Smooth muscle cell (in vitro differentiated cells): Measurements from ENCODE around the gene CADPS2. TPM values are rescaled to one million over a fixed set of nuclear protein-coding genes. Genes with fewer than 3 reads are reported as not detected.
"Not testable (repeated sequence)": the region's sequence is repeated elsewhere in the genome, so short reads cannot be mapped to it uniquely, and the experiment has no call there.

Experiments
- DNase-seq: peaks from one replicate; lab custom pipeline; 2025; ENCODE audit not compliant: unreplicated experiment; lab: John Stamatoyannopoulos, UW
- H2AFZ ChIP-seq: fragments of 200-600 bp; sonication (generic); 2 replicates; pipeline ENCODE4 v1.6.0; 2016; ENCODE audit warnings: antibody characterized with exemption, low read depth, mild to moderate bottlenecking
- H3F3A ChIP-seq: fragments of 200-600 bp; sonication (generic); 2 replicates; pipeline ENCODE4 v1.6.0; 2017; ENCODE audit warnings: antibody characterized with exemption, low read depth
- H3K27ac ChIP-seq: fragments of 200-600 bp; sonication (generic); 2 replicates; pipeline ENCODE4 v1.5.1; 2016; ENCODE audit warnings: low read depth, mild to moderate bottlenecking
- H3K27me3 ChIP-seq: fragments of 200-600 bp; sonication (generic); 2 replicates; pipeline ENCODE4 v1.6.1; 2016; ENCODE audit warnings: low read depth, mild to moderate bottlenecking
- H3K36me3 ChIP-seq: fragments of 200-600 bp; sonication (generic); 2 replicates; pipeline ENCODE4 v1.5.1; 2016; ENCODE audit warnings: low read depth
- H3K4me1 ChIP-seq: fragments of 200-600 bp; sonication (generic); 2 replicates; pipeline ENCODE4 v1.5.1; 2016; ENCODE audit warnings: low read depth
- H3K4me2 ChIP-seq: fragments of 200-600 bp; sonication (generic); 2 replicates; pipeline ENCODE4 v1.6.0; 2016; ENCODE audit warnings: mild to moderate bottlenecking
- H3K4me3 ChIP-seq: fragments of 200-600 bp; sonication (generic); 2 replicates; pipeline ENCODE4 v1.5.1; 2016; ENCODE audit warnings: mild to moderate bottlenecking
- H3K79me2 ChIP-seq: fragments of 200-600 bp; sonication (generic); 2 replicates; pipeline ENCODE4 v1.6.0; 2016; ENCODE audit warnings: low read depth, mild to moderate bottlenecking
- H3K9ac ChIP-seq: fragments of 200-600 bp; sonication (generic); 2 replicates; pipeline ENCODE4 v1.6.0; 2016; ENCODE audit warnings: low read depth
- H3K9me3 ChIP-seq: fragments of 200-600 bp; sonication (generic); replicated peaks from 2 replicates; pipeline ENCODE4 v1.5.1; 2016; ENCODE audit warnings: low read depth
- H4K20me1 ChIP-seq: fragments of 200-600 bp; sonication (generic); 2 replicates; pipeline ENCODE4 v1.6.0; 2016; ENCODE audit warnings: low read depth
- WGBS: methylation state at CpG from one replicate; pipeline ENCODE4 v1.1.7; 2016; ENCODE audit warnings: low lambda C conversion rate; 5-methylcytosine and 5-hydroxymethylcytosine counted together
- polyA plus RNA-seq: library from polyadenylated mRNA; unstranded; fragments of >200 nt; fragmentation: Nextera tagmentation; extraction: Ambion mirVana; gene quantifications from 2 replicates; pipeline ENCODE4 v1.2.1, GENCODE V29; 2016
- total RNA-seq: library from RNA; depleted of rRNA; stranded (reverse); fragments of >200 nt; gene quantifications from 2 replicates; pipeline ENCODE4 v1.2.3, GENCODE V29; 2014
- TF ChIP-seq, protein P1 (sequence below): fragments of 200-600 bp; sonication (generic); IDR thresholded peaks from 2 replicates; pipeline ENCODE4 v1.5.1; 2017; ENCODE audit warnings: borderline replicate concordance, mild to moderate bottlenecking, antibody characterized with exemption; ENCODE audit not compliant: insufficient read depth, poor library complexity, severe bottlenecking

Gene CADPS2
- total and polyA plus RNA-seq, 2 experiments from 2014 or later, result 8.5 to 15.6 TPM

DNA sequence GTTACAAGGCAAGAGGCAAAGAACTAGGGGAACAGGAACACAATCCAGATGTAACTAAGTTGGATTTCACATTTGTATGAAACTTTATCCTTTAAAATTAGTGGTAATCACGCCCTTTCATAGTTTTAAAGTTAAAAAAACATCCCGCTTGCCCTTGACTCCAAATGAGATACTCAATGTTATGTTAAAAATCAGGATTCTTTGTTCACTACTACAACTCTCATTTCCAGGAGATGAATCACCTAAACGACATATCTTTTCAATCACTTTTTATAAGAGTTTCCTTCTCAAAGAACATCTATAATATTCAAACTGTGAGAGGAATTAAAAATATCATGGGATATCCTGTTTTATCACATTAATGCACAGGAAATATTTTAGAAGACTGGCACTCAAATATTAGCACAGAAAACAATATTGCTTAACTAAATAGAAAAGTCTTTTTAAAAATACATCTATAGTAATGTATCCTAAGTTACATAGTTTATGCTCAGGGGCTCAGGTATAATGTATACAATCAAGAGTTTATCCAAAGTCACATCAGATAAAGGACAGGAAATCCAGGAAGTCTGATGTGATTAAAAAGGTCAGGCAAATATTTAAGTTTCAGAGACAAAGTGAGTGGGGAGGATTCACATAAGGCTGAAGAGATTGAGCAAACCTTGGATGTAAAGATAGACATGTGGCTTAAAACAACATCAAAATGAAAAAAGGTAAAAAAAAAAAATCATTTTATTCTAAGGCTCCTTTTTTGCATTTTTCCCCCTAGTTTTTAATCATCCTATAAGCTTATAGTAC lies 41.9 kb downstream of the CADPS2 start:
- WGBS, result 86% methylated on average over 3 of the region's 3 CpGs
- Histone ChIP-seq H3K4me2 (no peak overlapping the region), H2AFZ (no peak overlapping the region), H3K27ac (no peak overlapping the region), H3F3A (no peaks in the 10 kb centered on the region), H3K9me3 (no peaks in the 10 kb centered on the region), H4K20me1 (no peaks in the 10 kb centered on the region), H3K4me1 (peaks cover 4% of the 10 kb centered on the region), H3K9ac (no peak overlapping the region), H3K79me2 (no peaks in the 10 kb centered on the region), H3K4me3 (no peak overlapping the region), H3K27me3 (no peaks in the 10 kb centered on the region), H3K36me3 (no peaks in the 10 kb centered on the region)
- no peak for DNase-seq
- TF ChIP-seq, protein P1, sequence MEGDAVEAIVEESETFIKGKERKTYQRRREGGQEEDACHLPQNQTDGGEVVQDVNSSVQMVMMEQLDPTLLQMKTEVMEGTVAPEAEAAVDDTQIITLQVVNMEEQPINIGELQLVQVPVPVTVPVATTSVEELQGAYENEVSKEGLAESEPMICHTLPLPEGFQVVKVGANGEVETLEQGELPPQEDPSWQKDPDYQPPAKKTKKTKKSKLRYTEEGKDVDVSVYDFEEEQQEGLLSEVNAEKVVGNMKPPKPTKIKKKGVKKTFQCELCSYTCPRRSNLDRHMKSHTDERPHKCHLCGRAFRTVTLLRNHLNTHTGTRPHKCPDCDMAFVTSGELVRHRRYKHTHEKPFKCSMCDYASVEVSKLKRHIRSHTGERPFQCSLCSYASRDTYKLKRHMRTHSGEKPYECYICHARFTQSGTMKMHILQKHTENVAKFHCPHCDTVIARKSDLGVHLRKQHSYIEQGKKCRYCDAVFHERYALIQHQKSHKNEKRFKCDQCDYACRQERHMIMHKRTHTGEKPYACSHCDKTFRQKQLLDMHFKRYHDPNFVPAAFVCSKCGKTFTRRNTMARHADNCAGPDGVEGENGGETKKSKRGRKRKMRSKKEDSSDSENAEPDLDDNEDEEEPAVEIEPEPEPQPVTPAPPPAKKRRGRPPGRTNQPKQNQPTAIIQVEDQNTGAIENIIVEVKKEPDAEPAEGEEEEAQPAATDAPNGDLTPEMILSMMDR, result no peak

DNA sequence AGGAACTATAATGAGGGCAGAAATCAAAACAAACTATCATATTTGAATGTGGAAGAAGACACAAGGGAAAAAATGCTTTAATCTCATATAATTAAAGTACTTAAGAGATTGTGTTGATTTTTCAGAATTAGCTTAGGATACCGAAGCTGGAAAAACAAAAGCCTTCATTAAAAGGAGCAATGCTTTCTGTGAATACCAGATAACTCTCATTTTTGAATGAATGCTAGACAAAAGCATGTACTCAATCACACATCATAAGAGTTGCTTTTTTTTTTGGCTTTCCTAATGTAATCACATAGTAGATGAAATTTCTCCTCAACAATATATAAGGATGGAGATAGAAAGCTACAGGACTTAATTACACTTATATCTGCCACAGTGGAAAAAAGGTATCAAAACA lies 43.3 kb downstream of the CADPS2 start:
- Histone ChIP-seq H3K9me3 (no peaks in the 10 kb centered on the region), H3K9ac (no peak overlapping the region), H3K4me3 (no peak overlapping the region), H3F3A (no peaks in the 10 kb centered on the region), H3K4me1 (peaks cover 3% of the 10 kb centered on the region), H3K79me2 (no peaks in the 10 kb centered on the region), H3K4me2 (no peak overlapping the region), H4K20me1 (no peaks in the 10 kb centered on the region), H3K27ac (no peak overlapping the region), H3K36me3 (no peaks in the 10 kb centered on the region), H3K27me3 (no peaks in the 10 kb centered on the region), H2AFZ (no peak overlapping the region)
- DNase-seq, result no peak
- 93% methylated on average over 1 of the region's 1 CpG for WGBS
- TF ChIP-seq, protein P1, result no peak

DNA sequence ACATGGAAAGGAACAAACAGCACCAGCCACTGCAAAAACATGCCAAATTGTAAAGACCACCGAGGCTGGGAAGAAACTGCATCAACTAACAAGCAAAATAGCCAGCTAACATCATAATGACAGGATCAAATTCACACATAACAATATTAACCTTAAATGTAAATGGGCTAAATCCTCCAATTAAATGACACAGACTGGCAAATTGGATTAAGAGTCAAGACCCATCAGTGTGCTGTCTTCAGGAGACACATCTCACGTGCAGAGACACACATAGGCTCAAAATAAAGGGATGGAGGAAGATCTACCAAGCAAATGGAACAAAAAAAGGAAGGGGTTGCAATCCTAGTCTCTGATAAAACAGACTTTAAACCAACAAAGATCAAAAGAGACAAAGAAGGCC lies 50.0 kb downstream of the CADPS2 start:
- not testable (repeated sequence) for H3K27me3 ChIP-seq, H3K4me2 ChIP-seq, H3K27ac ChIP-seq, H3K9me3 ChIP-seq, H3K4me1 ChIP-seq, H2AFZ ChIP-seq, DNase-seq, H3K36me3 ChIP-seq, H4K20me1 ChIP-seq, H3F3A ChIP-seq, H3K79me2 ChIP-seq, H3K4me3 ChIP-seq, H3K9ac ChIP-seq
- WGBS, result 94% methylated on average over 2 of the region's 2 CpGs

DNA sequence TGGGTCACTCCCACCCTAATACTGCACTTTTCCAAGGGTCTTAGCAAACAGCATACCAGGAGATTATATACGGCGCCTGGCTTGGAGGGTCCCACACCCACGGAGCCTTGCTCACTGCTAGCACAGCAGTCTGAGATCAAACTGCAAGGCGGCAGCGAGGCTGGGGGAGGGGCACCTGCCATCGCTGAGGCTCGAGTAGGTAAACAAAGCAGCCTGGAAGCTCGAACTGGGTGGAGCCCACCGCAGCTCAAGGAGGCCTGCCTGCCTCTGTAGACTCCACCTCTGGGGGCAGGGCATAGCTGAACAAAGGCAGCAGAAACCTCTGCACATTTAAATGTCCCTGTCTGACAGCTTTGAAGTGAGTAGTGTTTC lies 51.7 kb downstream of the CADPS2 start:
- H3K36me3 ChIP-seq, H3K9me3 ChIP-seq, DNase-seq, H3F3A ChIP-seq, H3K79me2 ChIP-seq, H2AFZ ChIP-seq, H3K27me3 ChIP-seq, H3K4me1 ChIP-seq, H3K9ac ChIP-seq, H3K27ac ChIP-seq, H4K20me1 ChIP-seq: not testable (repeated sequence)
- WGBS, result 49% methylated on average over 9 of the region's 9 CpGs
- Histone ChIP-seq H3K4me3 (peak overlapping the region; percentile 38), H3K4me2 (peak overlapping the region; percentile 71)
